HEK293 (cell line): ENCODE measurements around the gene FBL.

Experiments used
- CTCF ChIA-PET: fragments of 350-600 bp; formaldehyde crosslinking; extraction: SDS; loops from one replicate; lab custom pipeline; 2021; ENCODE audit warnings: antibody characterized with exemption; lab: Yijun Ruan, JAX
- POLR2A ChIA-PET: fragments of 300-600 bp; formaldehyde crosslinking; extraction: SDS; loops from one replicate; lab custom pipeline; 2020; ENCODE audit warnings: antibody characterized with exemption, inconsistent platforms; lab: Yijun Ruan, JAX
- H3K27ac ChIP-seq: fragments of 200-500 bp; sonication (Bioruptor generic); 2 replicates; pipeline ENCODE4 v1.5.1; 2014; ENCODE audit warnings: low read depth, low read length, control low read depth, inconsistent platforms; ENCODE audit errors: extremely low read depth
- H3K36me3 ChIP-seq, 2 experiments: fragments of 200-500 bp in 1 of 2; sonication (Bioruptor generic) in 1 of 2; 1 replicate in 1 of 2; 2 replicates in 1 of 2; pipeline ENCODE4 v1.5.1; 2014 to 2017; ENCODE audit warnings: inconsistent platforms in 2 of 2, low read length in 2 of 2; ENCODE audit not compliant: control insufficient read depth in 2 of 2, insufficient read depth in 1 of 2
- H3K4me1 ChIP-seq: fragments of 200-500 bp; sonication (Bioruptor generic); 2 replicates; pipeline ENCODE4 v1.5.1; 2014; ENCODE audit warnings: mild to moderate bottlenecking, low read length, inconsistent platforms; ENCODE audit not compliant: control insufficient read depth, insufficient read depth
- H3K4me3 ChIP-seq: 2 replicates; pipeline ENCODE4 v1.5.1; 2011; ENCODE audit warnings: low read depth, mild to moderate bottlenecking, control low read depth, low read length, moderate library complexity
- H3K9me3 ChIP-seq: fragments of 200-500 bp; sonication (Bioruptor generic); 2 replicates; pipeline ENCODE4 v1.5.1; 2014; ENCODE audit warnings: low read depth, low read length, inconsistent platforms; ENCODE audit not compliant: control insufficient read depth, insufficient read depth
- AEBP2 ChIP-seq: fragments of 450-650 bp; formaldehyde crosslinking; IDR thresholded peaks from 2 replicates; pipeline ENCODE4 v1.5.1; 2016; ENCODE audit warnings: missing biosample characterization, missing genetic modification characterization, borderline replicate concordance
- KLF17 ChIP-seq: fragments of 450-650 bp; formaldehyde crosslinking; IDR thresholded peaks from 2 replicates; pipeline ENCODE4 v1.5.1; 2016; ENCODE audit warnings: missing biosample characterization, missing genetic modification characterization
- SP2 ChIP-seq: fragments of 450-650 bp; formaldehyde crosslinking; IDR thresholded peaks from 2 replicates; pipeline ENCODE4 v1.5.1; 2016; ENCODE audit warnings: missing biosample characterization, missing genetic modification characterization
- YY1 ChIP-seq: fragments of 450-650 bp; formaldehyde crosslinking; IDR thresholded peaks from 2 replicates; pipeline ENCODE4 v1.5.1; 2018; ENCODE audit warnings: missing biosample characterization, missing genetic modification characterization
- YY2 ChIP-seq: fragments of 450-650 bp; formaldehyde crosslinking; IDR thresholded peaks from 2 replicates; pipeline ENCODE4 v1.5.1; 2016; ENCODE audit warnings: missing biosample characterization, missing genetic modification characterization
- ZBTB21 ChIP-seq: fragments of 450-650 bp; formaldehyde crosslinking; IDR thresholded peaks from 2 replicates; pipeline ENCODE4 v1.5.1; 2017; ENCODE audit warnings: missing biosample characterization, missing genetic modification characterization
- ZFHX2 ChIP-seq: fragments of 450-650 bp; formaldehyde crosslinking; conservative IDR thresholded peaks from 2 replicates; pipeline ENCODE4 v1.5.1; 2016; ENCODE audit warnings: missing biosample characterization, missing genetic modification characterization
- ZNF10 ChIP-seq: fragments of 450-650 bp; formaldehyde crosslinking; IDR thresholded peaks from 2 replicates; pipeline ENCODE4 v1.5.1; 2017; ENCODE audit warnings: missing biosample characterization, missing genetic modification characterization
- ZNF112 ChIP-seq: fragments of 450-650 bp; formaldehyde crosslinking; IDR thresholded peaks from 2 replicates; pipeline ENCODE4 v1.5.0; 2017; ENCODE audit warnings: missing biosample characterization, missing genetic modification characterization
- ZNF133 ChIP-seq: fragments of 450-650 bp; formaldehyde crosslinking; IDR thresholded peaks from 2 replicates; pipeline ENCODE4 v1.5.1; 2016; ENCODE audit warnings: missing biosample characterization, missing genetic modification characterization
- ZNF2 ChIP-seq: fragments of 450-650 bp; formaldehyde crosslinking; IDR thresholded peaks from 2 replicates; pipeline ENCODE4 v1.5.1; 2016; ENCODE audit warnings: missing biosample characterization, missing genetic modification characterization
- ZNF266 ChIP-seq: fragments of 450-650 bp; formaldehyde crosslinking; IDR thresholded peaks from 2 replicates; pipeline ENCODE4 v1.5.1; 2016; ENCODE audit warnings: missing biosample characterization, missing genetic modification characterization, low read depth
- ZNF302 ChIP-seq: fragments of 450-650 bp; formaldehyde crosslinking; IDR thresholded peaks from 2 replicates; pipeline ENCODE4 v1.5.1; 2016; ENCODE audit warnings: missing biosample characterization, missing genetic modification characterization, low read depth
- ZNF350 ChIP-seq: fragments of 450-650 bp; formaldehyde crosslinking; IDR thresholded peaks from 2 replicates; pipeline ENCODE4 v1.5.0; 2017; ENCODE audit warnings: missing biosample characterization, mild to moderate bottlenecking, missing genetic modification characterization
- ZNF366 ChIP-seq: fragments of 450-650 bp; formaldehyde crosslinking; conservative IDR thresholded peaks from 2 replicates; pipeline ENCODE4 v1.5.1; 2016; ENCODE audit warnings: missing biosample characterization, missing genetic modification characterization
- ZNF391 ChIP-seq: fragments of 450-650 bp; formaldehyde crosslinking; IDR thresholded peaks from 2 replicates; pipeline ENCODE4 v1.5.1; 2016; ENCODE audit warnings: low read depth, missing biosample characterization, missing genetic modification characterization, borderline replicate concordance
- ZNF473 ChIP-seq: fragments of 450-650 bp; formaldehyde crosslinking; IDR thresholded peaks from 2 replicates; pipeline ENCODE4 v1.5.1; 2017; ENCODE audit warnings: missing biosample characterization, missing genetic modification characterization
- ZSCAN23 ChIP-seq: fragments of 450-650 bp; formaldehyde crosslinking; IDR thresholded peaks from 2 replicates; pipeline ENCODE4 v1.5.1; 2016; ENCODE audit warnings: missing biosample characterization, missing genetic modification characterization
- TF ChIP-seq, protein P1 (sequence below): fragments of 450-650 bp; formaldehyde crosslinking; IDR thresholded peaks from 2 replicates; pipeline ENCODE4 v1.5.1; 2016; ENCODE audit warnings: missing biosample characterization, missing genetic modification characterization
- TF ChIP-seq, protein P2 (sequence below): fragments of 450-650 bp; formaldehyde crosslinking; IDR thresholded peaks from 2 replicates; pipeline ENCODE4 v1.5.1; 2016; ENCODE audit warnings: missing biosample characterization, missing genetic modification characterization
- TF ChIP-seq, protein P3 (sequence below): fragments of 450-650 bp; formaldehyde crosslinking; IDR thresholded peaks from 2 replicates; pipeline ENCODE4 v1.5.1; 2016; ENCODE audit warnings: missing biosample characterization, missing genetic modification characterization, low read depth

Gene FBL

GRCh38 chr19:39824143-39825092, 21.8 kb downstream of the FBL start (continued):
- peak; percentile 75; the same call in 1 of the 2 replicates for TF ChIP-seq YY1 (tag by site-specific recombination)
- peak; percentile 94 for TF ChIP-seq ZNF2
- TF ChIP-seq, protein P1, sequence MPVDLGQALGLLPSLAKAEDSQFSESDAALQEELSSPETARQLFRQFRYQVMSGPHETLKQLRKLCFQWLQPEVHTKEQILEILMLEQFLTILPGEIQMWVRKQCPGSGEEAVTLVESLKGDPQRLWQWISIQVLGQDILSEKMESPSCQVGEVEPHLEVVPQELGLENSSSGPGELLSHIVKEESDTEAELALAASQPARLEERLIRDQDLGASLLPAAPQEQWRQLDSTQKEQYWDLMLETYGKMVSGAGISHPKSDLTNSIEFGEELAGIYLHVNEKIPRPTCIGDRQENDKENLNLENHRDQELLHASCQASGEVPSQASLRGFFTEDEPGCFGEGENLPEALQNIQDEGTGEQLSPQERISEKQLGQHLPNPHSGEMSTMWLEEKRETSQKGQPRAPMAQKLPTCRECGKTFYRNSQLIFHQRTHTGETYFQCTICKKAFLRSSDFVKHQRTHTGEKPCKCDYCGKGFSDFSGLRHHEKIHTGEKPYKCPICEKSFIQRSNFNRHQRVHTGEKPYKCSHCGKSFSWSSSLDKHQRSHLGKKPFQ (tag by site-specific recombination): peak; percentile 55; the same call in 1 of the 2 replicates
- TF ChIP-seq, protein P2, sequence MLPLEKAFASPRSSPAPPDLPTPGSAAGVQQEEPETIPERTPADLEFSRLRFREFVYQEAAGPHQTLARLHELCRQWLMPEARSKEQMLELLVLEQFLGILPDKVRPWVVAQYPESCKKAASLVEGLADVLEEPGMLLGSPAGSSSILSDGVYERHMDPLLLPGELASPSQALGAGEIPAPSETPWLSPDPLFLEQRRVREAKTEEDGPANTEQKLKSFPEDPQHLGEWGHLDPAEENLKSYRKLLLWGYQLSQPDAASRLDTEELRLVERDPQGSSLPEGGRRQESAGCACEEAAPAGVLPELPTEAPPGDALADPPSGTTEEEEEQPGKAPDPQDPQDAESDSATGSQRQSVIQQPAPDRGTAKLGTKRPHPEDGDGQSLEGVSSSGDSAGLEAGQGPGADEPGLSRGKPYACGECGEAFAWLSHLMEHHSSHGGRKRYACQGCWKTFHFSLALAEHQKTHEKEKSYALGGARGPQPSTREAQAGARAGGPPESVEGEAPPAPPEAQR (tag by site-specific recombination): no peak; the same call in none of the 2 replicates
- no peak for TF ChIP-seq ZNF473 (tag by site-specific recombination)
- TF ChIP-seq YY2 (tag by site-specific recombination): peak; percentile 28; the same call in 1 of the 2 replicates
- TF ChIP-seq ZNF302: no peak
- 0 out of 2 replicates have a peak, but pooled peaks have one; percentile 34 for TF ChIP-seq ZNF133 (tag by site-specific recombination)
- TF ChIP-seq KLF17 (tag by site-specific recombination): peak; percentile 66
- TF ChIP-seq ZNF266: no peak
- TF ChIP-seq ZSCAN23 (tag by site-specific recombination): no peak
- peak; percentile 44; the same call in 1 of the 2 replicates for TF ChIP-seq ZBTB21
- peak; percentile 93 for TF ChIP-seq ZNF10

- H3K9me3 ChIP-seq: no peaks in the 10 kb centered on the region
- ChIA-PET POLR2A (interaction anchor here (1.5 to 2.5 kb wide), 2 partner anchors 10 to 31 kb away, joined by 4 to 28 read pairs; partner anchors contain the start of gene DYRK1B), CTCF (interaction anchor here (9.7 kb wide), 1 partner anchor 20 kb away, joined by 102 read pairs; no protein-coding TSS in a partner anchor)
- peak overlapping the region; percentile 59 for H3K4me3 ChIP-seq
- peaks cover 34 to 74% of the 10 kb centered on the region in 2 experiments for H3K36me3 ChIP-seq
- TF ChIP-seq ZNF366 (tag by site-specific recombination) (0 out of 2 replicates have a peak, but pooled peaks have one; percentile 4), ZNF391 (0 out of 2 replicates have a peak, but pooled peaks have one; percentile 38), ZFHX2 (tag by site-specific recombination) (peak; percentile 66), AEBP2 (tag by site-specific recombination) (no peak), ZNF350 (tag by site-specific recombination) (no peak), SP2 (0 out of 2 replicates have a peak, but pooled peaks have one; percentile 4), ZNF112 (tag by site-specific recombination) (no peak)
- TF ChIP-seq, protein P3, sequence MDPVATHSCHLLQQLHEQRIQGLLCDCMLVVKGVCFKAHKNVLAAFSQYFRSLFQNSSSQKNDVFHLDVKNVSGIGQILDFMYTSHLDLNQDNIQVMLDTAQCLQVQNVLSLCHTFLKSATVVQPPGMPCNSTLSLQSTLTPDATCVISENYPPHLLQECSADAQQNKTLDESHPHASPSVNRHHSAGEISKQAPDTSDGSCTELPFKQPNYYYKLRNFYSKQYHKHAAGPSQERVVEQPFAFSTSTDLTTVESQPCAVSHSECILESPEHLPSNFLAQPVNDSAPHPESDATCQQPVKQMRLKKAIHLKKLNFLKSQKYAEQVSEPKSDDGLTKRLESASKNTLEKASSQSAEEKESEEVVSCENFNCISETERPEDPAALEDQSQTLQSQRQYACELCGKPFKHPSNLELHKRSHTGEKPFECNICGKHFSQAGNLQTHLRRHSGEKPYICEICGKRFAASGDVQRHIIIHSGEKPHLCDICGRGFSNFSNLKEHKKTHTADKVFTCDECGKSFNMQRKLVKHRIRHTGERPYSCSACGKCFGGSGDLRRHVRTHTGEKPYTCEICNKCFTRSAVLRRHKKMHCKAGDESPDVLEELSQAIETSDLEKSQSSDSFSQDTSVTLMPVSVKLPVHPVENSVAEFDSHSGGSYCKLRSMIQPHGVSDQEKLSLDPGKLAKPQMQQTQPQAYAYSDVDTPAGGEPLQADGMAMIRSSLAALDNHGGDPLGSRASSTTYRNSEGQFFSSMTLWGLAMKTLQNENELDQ (tag by site-specific recombination): no peak
- H3K27ac ChIP-seq: peak overlapping the region; percentile 75
- H3K4me1 ChIP-seq: peaks cover 12% of the 10 kb centered on the region
These were observed 22.5 kb downstream of the FBL start for GRCh38 chr19:39823686-39824085.
